ENCODE measurements around the gene UBR1. TPM values are rescaled to one million over a fixed set of nuclear protein-coding genes. Genes with fewer than 3 reads are reported as not detected.
"Not testable (repeated sequence)": the region's sequence is repeated elsewhere in the genome, so short reads cannot be mapped to it uniquely, and the experiment has no call there.

The UBR1 gene
- total RNA-seq, 1 experiment from 2014 or later = 17.9 TPM

DNA sequence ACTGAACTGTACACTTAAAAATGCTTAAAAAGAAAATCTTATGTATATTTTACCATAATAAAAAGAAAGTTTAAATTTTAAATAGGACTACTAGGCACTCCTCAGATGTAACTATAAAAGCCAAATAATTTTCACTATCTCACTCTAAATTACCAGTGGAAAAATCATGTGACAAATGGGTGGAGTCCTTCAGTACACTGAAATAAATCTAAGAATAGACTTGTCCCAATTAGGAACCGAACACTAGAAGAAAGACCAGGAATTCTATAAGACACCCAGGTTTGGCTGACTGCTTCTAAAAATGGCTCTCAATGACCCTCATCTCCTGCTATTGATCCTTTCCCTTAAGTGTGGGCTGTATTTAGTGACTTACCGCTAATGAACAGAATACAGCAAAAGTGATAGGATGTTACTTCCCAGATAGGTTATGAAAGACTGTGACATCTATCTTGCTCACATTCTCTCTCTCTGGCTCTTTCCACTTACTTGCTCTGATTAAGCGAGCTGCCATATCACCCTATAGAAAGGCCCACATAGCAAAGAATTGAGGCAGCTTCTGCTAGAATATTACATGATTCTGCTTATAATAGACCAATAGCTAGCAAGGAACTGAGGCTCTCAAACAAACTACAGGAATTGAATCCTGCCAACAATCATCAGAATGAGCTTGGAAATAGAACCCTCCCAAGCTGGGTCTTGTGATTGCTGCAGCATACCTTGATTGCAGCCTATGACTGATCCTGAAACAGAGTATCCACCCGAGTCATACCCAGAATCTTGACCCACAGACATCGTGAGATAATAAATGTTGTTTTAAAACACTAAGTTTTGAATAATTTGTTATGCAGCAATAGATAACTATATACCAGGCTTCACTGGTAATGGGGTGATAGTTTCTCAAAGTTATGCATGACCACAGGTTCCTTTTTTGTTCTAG is 202.2 kb downstream of the UBR1 start:
- no peak for DNase-seq (ENCODE audit: low read depth, low spot score)
- Histone ChIP-seq H3K79me2 (ENCODE audit: insufficient read depth, low read length) (no peaks in the 10 kb centered on the region), H3K9me3 (ENCODE audit: control insufficient read depth in 1 of 2, insufficient read depth in 1 of 2, low read depth in 1 of 2, low read length in 2 of 2) (no peaks in the 10 kb centered on the region), H3K27ac (ENCODE audit: low read depth, low read length) (no peak overlapping the region), H3K9me2 (ENCODE audit: insufficient read depth) (no peaks in the 10 kb centered on the region), H3K9ac (ENCODE audit: low read length) (no peak overlapping the region), H3K4me3 (replicated peaks in 1 of 2; ENCODE audit: low read depth in 1 of 2, low read length in 2 of 2) (no peak overlapping the region), H2AFZ (ENCODE audit: low read depth, low read length, poor library complexity, severe bottlenecking) (no peak overlapping the region), H3K36me3 (ENCODE audit: control insufficient read depth in 1 of 2, insufficient read depth in 2 of 2, low read length in 2 of 2) (no peaks in the 10 kb centered on the region), H4K20me1 (ENCODE audit: insufficient read depth) (no peaks in the 10 kb centered on the region), H3K4me2 (ENCODE audit: low read length) (no peak overlapping the region), H3K4me1 (ENCODE audit: control insufficient read depth in 1 of 2, insufficient read depth in 2 of 2, low read length in 2 of 2) (no peaks in the 10 kb centered on the region), H3K27me3 (ENCODE audit: insufficient read depth, low read length) (no peaks in the 10 kb centered on the region)
- CTCF ChIA-PET = interaction anchor here (1.5 kb wide), 1 partner anchor 23 kb away, joined by 5 read pairs; no protein-coding TSS in a partner anchor
- no TSS peak for BruUV-seq (replicated peaks)
- RAD21 ChIA-PET (ENCODE audit: low non-redundant PET in 1 of 2, low total read pairs in 2 of 2, uncharacterized antibody in 2 of 2, unreplicated experiment in 2 of 2) = no interaction called here
- no peak for ATAC-seq
- no peak for TF ChIP-seq ELF1 (IDR thresholded peaks at IDR 0.05; ENCODE audit: borderline replicate concordance, low read depth)
- TF ChIP-seq, protein P1, sequence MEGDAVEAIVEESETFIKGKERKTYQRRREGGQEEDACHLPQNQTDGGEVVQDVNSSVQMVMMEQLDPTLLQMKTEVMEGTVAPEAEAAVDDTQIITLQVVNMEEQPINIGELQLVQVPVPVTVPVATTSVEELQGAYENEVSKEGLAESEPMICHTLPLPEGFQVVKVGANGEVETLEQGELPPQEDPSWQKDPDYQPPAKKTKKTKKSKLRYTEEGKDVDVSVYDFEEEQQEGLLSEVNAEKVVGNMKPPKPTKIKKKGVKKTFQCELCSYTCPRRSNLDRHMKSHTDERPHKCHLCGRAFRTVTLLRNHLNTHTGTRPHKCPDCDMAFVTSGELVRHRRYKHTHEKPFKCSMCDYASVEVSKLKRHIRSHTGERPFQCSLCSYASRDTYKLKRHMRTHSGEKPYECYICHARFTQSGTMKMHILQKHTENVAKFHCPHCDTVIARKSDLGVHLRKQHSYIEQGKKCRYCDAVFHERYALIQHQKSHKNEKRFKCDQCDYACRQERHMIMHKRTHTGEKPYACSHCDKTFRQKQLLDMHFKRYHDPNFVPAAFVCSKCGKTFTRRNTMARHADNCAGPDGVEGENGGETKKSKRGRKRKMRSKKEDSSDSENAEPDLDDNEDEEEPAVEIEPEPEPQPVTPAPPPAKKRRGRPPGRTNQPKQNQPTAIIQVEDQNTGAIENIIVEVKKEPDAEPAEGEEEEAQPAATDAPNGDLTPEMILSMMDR (IDR thresholded peaks at IDR 0.05 in 2 of 3, conservative IDR thresholded peaks at IDR 0.05 in 1 of 3; ENCODE audit: borderline replicate concordance in 1 of 3, insufficient read depth in 1 of 3, low read depth in 2 of 3, low read length in 2 of 3) = no peak
- TF ChIP-seq, protein P2, sequence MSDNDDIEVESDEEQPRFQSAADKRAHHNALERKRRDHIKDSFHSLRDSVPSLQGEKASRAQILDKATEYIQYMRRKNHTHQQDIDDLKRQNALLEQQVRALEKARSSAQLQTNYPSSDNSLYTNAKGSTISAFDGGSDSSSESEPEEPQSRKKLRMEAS (IDR thresholded peaks at IDR 0.05) = no peak
- intact Hi-C loops (cut with micrococcal nuclease) = no loop called here
- POLR2A ChIA-PET = no interaction called here

DNA sequence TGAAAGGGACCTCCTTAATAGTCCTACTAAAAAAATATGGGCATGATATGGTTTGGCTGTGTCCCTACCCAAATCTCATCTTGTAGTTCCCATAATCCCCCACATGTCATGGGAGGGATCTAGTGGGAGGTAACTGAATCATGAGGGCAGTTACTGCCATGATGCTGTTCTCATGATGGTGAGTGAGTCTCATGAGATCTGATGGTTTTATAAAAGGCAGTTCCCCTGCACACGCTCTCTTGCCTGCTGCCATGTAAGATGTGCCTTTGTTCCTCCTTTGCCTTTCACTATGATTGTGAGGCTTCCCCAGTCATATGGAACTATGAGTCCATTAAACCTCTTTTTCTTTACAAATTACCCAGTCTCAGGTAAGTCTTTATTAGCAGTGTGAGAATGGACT is 211.9 kb downstream of the UBR1 start:
- H3K27me3 ChIP-seq (ENCODE audit: insufficient read depth, low read length); H3K27ac ChIP-seq (ENCODE audit: low read depth, low read length); RAD21 ChIA-PET (ENCODE audit: low non-redundant PET in 1 of 2, low total read pairs in 2 of 2, uncharacterized antibody in 2 of 2, unreplicated experiment in 2 of 2); H3K9me2 ChIP-seq (ENCODE audit: insufficient read depth); ATAC-seq; DNase-seq (ENCODE audit: low read depth, low spot score); H3K36me3 ChIP-seq (ENCODE audit: control insufficient read depth in 1 of 2, insufficient read depth in 2 of 2, low read length in 2 of 2); POLR2A ChIA-PET; H3K9me3 ChIP-seq (ENCODE audit: control insufficient read depth in 1 of 2, insufficient read depth in 1 of 2, low read depth in 1 of 2, low read length in 2 of 2); H3K79me2 ChIP-seq (ENCODE audit: insufficient read depth, low read length); H4K20me1 ChIP-seq (ENCODE audit: insufficient read depth); CTCF ChIA-PET; H3K4me2 ChIP-seq (ENCODE audit: low read length); BruUV-seq (replicated peaks); H2AFZ ChIP-seq (ENCODE audit: low read depth, low read length, poor library complexity, severe bottlenecking); H3K9ac ChIP-seq (ENCODE audit: low read length); intact Hi-C loops (cut with micrococcal nuclease); H3K4me3 ChIP-seq (replicated peaks in 1 of 2; ENCODE audit: low read depth in 1 of 2, low read length in 2 of 2): not testable (repeated sequence)
- peaks cover 2 to 20% of the 10 kb centered on the region in 2 experiments; a peak in 3 of 4 replicates for H3K4me1 ChIP-seq (ENCODE audit: control insufficient read depth in 1 of 2, insufficient read depth in 2 of 2, low read length in 2 of 2)

Other genes with a start within 250 kb of the UBR1 start
- gene TTBK2, start 185.3 kb downstream of the UBR1 start, total RNA-seq (2021; ENCODE audit: unreplicated experiment) = 10.6 TPM
- 8.8 TPM for gene TMEM62, start 27.5 kb upstream of the UBR1 start, total RNA-seq (2021; ENCODE audit: unreplicated experiment)
- 39.8 TPM for gene CCNDBP1, start 79.4 kb upstream of the UBR1 start, total RNA-seq (2021; ENCODE audit: unreplicated experiment)
- gene EPB42, start 115.0 kb upstream of the UBR1 start, total RNA-seq (2021; ENCODE audit: unreplicated experiment) = not detected
- gene TGM5, start 160.9 kb upstream of the UBR1 start, total RNA-seq (2021; ENCODE audit: unreplicated experiment) = not detected
- gene TGM7, start 196.2 kb upstream of the UBR1 start, total RNA-seq (2021; ENCODE audit: unreplicated experiment) = not detected
- 4.7 TPM for gene LCMT2, start 224.5 kb upstream of the UBR1 start, total RNA-seq (2021; ENCODE audit: unreplicated experiment)

Data from HCT116 (cell line).